Astrocyte (in vitro differentiated cells and primary cell): ENCODE data around the gene PRPH.

ENCODE experiments used
- EZH2 ChIP-seq: IDR thresholded peaks from 2 replicates; pipeline ENCODE4 v1.6.1; 2012; ENCODE audit warnings: mild to moderate bottlenecking, low read length, inconsistent platforms; ENCODE audit not compliant: insufficient read depth
- TF ChIP-seq, protein P1 (sequence below): IDR thresholded peaks from 2 replicates; pipeline ENCODE4 v1.5.1; 2011; ENCODE audit warnings: low read depth, mild to moderate bottlenecking, inconsistent platforms, low read length, moderate library complexity; ENCODE audit not compliant: insufficient read depth

DNA sequence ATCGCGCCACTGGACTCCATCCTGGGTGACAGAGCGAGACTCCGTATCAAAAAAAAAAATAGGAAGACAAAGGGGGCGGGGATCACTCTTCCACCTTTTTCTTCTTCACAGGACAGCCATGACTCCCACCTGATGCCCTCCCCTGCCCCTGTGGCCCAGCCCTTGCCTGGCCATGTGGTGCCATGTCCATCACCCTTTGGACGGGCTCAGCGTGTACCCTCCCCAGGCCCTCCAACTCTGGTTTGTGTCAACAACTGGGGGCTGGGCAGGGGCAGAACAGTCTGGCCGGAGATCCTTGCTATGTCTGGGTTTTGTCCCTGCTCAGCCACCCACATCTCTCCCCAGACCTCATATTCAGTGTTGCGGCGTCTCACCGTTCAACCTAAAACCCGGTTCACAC, 33.9 kb downstream of the PRPH start:
- TF ChIP-seq, protein P1, sequence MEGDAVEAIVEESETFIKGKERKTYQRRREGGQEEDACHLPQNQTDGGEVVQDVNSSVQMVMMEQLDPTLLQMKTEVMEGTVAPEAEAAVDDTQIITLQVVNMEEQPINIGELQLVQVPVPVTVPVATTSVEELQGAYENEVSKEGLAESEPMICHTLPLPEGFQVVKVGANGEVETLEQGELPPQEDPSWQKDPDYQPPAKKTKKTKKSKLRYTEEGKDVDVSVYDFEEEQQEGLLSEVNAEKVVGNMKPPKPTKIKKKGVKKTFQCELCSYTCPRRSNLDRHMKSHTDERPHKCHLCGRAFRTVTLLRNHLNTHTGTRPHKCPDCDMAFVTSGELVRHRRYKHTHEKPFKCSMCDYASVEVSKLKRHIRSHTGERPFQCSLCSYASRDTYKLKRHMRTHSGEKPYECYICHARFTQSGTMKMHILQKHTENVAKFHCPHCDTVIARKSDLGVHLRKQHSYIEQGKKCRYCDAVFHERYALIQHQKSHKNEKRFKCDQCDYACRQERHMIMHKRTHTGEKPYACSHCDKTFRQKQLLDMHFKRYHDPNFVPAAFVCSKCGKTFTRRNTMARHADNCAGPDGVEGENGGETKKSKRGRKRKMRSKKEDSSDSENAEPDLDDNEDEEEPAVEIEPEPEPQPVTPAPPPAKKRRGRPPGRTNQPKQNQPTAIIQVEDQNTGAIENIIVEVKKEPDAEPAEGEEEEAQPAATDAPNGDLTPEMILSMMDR: no peak
- no peak for TF ChIP-seq EZH2
